ENCODE results near the gene CAMK2N1. TPM values are rescaled to one million over a fixed set of nuclear protein-coding genes. Genes with fewer than 3 reads are reported as not detected.

Gene CAMK2N1
- total RNA-seq (10 to 100 TPM in 1 of 9 donors, 1 to 10 TPM in 8; 4.2 to 10.0 (median 7.3) TPM), polyA plus RNA-seq (1 to 10 TPM; 3.8 to 5.7 TPM)
- long read RNA-seq, donor 1, transcript CAMK2N1-201 (2 exons, 2,336 nt), result major isoform, 10 of 14 reads
- long read RNA-seq, donor 1, partial matches to known transcripts, result 3 of 14 reads
- long read RNA-seq, donor 1, other reads (novel, unspliced or antisense), result 1 of 14 reads
- long read RNA-seq, donor 2, partial matches to known transcripts, result 1 of 1 reads
- long read RNA-seq, donor 2, other reads (novel, unspliced or antisense), result 0 of 1 reads
- long read RNA-seq, donor 3, transcript CAMK2N1-201 (2 exons, 2,336 nt), result major isoform, 7 of 10 reads
- long read RNA-seq, donor 3, partial matches to known transcripts, result 3 of 10 reads
- long read RNA-seq, donor 3, other reads (novel, unspliced or antisense), result 0 of 10 reads

- peak; percentile 77 to 87 (median 83) for DNase-seq
- H3K4me1 ChIP-seq, result peaks cover 0 to 38% (median 16%) of the 10 kb centered on the region in 12 donors
- H3K27me3 ChIP-seq, result peaks cover 14 to 70% (median 46%) of the 10 kb centered on the region in 9 donors
- H3K27ac ChIP-seq, result peak within 1 kb of the TSS; percentile 52 to 92 (median 82)
- intact Hi-C loops (cut with DNase I), result loop anchor here in 1 of 10 donors (2.0 kb wide), 1 partner anchor 123 kb away; no protein-coding TSS in a partner anchor
- H3K36me3 ChIP-seq, result peaks cover 0 to 3% (median 0%) of the 10 kb centered on the region in 9 donors
- TF ChIP-seq POLR2A (IDR thresholded peaks at IDR 0.05), result peak in 1 of 2 donors; percentile 14
- TF ChIP-seq, protein P1, sequence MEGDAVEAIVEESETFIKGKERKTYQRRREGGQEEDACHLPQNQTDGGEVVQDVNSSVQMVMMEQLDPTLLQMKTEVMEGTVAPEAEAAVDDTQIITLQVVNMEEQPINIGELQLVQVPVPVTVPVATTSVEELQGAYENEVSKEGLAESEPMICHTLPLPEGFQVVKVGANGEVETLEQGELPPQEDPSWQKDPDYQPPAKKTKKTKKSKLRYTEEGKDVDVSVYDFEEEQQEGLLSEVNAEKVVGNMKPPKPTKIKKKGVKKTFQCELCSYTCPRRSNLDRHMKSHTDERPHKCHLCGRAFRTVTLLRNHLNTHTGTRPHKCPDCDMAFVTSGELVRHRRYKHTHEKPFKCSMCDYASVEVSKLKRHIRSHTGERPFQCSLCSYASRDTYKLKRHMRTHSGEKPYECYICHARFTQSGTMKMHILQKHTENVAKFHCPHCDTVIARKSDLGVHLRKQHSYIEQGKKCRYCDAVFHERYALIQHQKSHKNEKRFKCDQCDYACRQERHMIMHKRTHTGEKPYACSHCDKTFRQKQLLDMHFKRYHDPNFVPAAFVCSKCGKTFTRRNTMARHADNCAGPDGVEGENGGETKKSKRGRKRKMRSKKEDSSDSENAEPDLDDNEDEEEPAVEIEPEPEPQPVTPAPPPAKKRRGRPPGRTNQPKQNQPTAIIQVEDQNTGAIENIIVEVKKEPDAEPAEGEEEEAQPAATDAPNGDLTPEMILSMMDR (IDR thresholded peaks at IDR 0.05), result no peak
- WGBS, 4 donors, result 1% methylated on average over 68 to 104 of the region's 104 CpGs
- H3K4me3 ChIP-seq, result peak within 1 kb of the TSS; percentile 52 to 70 (median 62)
- H3K9me3 ChIP-seq, result no peaks in the 10 kb centered on the region
- peak; percentile 44 to 85 (median 74) for ATAC-seq
Measured at GRCh38 chr1:20485527-20486456, at the start of gene CAMK2N1. Gene CAMK2N1 (minus strand): TSS chr1:20486210. CDS start chr1:20485379, 831 bp downstream.

GRCh38 chr1:20534659-20535417 is 48.8 kb upstream of the CAMK2N1 start:
- intact Hi-C loops (cut with DNase I), result loop anchor here in 1 of 10 donors (5.0 kb wide), 1 partner anchor 32 kb away; no protein-coding TSS in a partner anchor
- no peaks in the 10 kb centered on the region for H3K9me3 ChIP-seq
- peaks cover 0 to 10% (median 0%) of the 10 kb centered on the region in 9 donors for H3K27me3 ChIP-seq
- H3K36me3 ChIP-seq, result no peaks in the 10 kb centered on the region
- TF ChIP-seq, protein P1 (IDR thresholded peaks at IDR 0.05), result no peak
- no peak for TF ChIP-seq POLR2A (IDR thresholded peaks at IDR 0.05)
- H3K4me3 ChIP-seq, result no peak overlapping the region
- H3K27ac ChIP-seq, result peak overlapping the region in 6 of 12 donors; percentile 2 to 50 (median 26)
- 44 to 50% (median 46%) methylated on average over 12 of the region's 12 CpGs for WGBS, 4 donors
- ATAC-seq, result peak in 3 of 4 donors; percentile 39 to 75 (median 60)
- DNase-seq, result peak in 1 of 5 donors; percentile 38
- peaks cover 0 to 11% (median 5%) of the 10 kb centered on the region in 12 donors for H3K4me1 ChIP-seq

DNA sequence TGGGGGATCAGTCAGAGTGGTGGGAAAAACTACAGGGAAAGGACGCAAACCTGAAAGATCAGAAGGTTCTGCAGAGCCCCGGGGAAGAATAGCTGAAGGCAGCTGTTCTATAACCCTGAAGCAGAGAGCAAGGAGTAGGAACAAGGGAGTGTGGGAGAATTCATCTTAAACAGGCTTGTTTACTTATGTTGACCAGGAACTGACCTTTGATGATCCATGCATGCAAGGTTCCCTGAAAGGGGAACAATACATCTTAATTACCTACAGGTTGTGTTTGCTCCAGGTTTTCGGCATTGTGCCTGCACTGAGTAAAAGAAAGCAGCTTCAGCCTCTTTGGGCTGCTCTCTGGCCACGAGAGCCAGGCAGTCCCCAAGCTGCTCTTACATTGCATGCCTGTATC is 47.6 kb upstream of the CAMK2N1 start:
- Histone ChIP-seq H3K36me3 (no peaks in the 10 kb centered on the region), H3K27ac (no peak overlapping the region), H3K4me3 (no peak overlapping the region), H3K27me3 (peaks cover 0 to 21% (median 4%) of the 10 kb centered on the region in 9 donors), H3K9me3 (no peaks in the 10 kb centered on the region), H3K4me1 (peaks cover 0 to 11% (median 5%) of the 10 kb centered on the region in 12 donors)
- DNase-seq (no peak), ATAC-seq (no peak)
- intact Hi-C loops (cut with DNase I), result loop anchor here in 1 of 10 donors (5.0 kb wide), 1 partner anchor 34 kb away; no protein-coding TSS in a partner anchor
- no peak for TF ChIP-seq POLR2A (IDR thresholded peaks at IDR 0.05)
- TF ChIP-seq, protein P1 (IDR thresholded peaks at IDR 0.05), result no peak
- WGBS, 4 donors, result 73 to 85% (median 79%) methylated on average over 4 of the region's 4 CpGs

All from heart left ventricle (tissue), 16 donors.